ENCODE measurements around the gene SMNDC1.

Gene SMNDC1

DNA sequence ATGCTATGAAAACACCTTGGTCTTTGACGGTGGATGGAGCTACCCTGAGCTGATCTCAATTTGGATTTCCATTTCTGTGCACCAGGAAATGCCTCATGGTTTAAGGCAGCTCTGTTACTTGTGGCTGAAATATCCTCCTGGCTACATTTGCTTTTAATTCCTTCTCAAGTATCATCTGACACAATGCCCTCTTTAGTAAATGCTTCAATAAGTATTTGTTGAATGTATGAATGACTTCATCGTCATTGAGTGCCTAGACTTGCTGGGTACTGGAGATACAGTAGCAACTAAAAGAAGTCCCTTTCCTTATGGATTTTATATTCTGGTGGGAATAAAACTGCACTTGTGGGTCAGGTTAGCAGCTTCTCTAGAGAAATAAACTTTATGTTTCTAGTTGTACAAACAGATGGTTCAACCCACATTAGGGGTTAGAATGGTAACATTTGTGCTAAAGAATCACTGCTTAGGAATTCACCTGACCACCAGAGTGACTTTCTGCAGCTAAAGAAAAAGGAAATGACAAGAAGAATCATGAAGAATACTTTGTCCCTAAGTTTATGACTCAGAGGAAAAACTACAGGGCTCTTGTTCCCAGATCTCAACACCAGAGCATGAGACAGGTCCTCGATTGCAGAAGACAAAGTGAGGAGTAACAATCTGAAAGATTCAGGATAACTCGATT lies 21.8 kb upstream of the SMNDC1 start:
- peak; percentile 24 for DNase-seq

DNA sequence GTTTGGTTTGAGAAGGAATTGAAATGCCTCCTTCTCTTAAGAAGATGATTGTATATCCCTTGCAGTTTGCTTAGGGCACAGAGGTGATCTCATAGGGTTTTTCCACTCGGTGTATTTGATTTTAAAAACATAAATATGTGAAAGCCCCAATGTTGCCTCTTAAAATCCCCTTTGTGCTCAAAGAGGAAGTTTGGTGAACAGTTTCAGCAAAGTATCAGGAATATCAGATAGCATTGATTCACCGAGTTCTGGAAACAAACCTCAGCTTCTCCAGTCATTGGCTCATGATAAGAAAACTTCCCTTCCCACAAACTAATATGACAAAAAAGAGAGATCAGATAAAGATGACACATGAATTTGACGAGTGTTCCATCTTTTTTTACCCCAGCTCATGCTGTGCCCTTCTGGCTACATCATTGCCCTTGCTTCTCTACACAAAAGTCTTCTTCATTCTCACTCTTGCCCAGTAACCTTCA lies 20.1 kb upstream of the SMNDC1 start:
- DNase-seq: no peak

DNA sequence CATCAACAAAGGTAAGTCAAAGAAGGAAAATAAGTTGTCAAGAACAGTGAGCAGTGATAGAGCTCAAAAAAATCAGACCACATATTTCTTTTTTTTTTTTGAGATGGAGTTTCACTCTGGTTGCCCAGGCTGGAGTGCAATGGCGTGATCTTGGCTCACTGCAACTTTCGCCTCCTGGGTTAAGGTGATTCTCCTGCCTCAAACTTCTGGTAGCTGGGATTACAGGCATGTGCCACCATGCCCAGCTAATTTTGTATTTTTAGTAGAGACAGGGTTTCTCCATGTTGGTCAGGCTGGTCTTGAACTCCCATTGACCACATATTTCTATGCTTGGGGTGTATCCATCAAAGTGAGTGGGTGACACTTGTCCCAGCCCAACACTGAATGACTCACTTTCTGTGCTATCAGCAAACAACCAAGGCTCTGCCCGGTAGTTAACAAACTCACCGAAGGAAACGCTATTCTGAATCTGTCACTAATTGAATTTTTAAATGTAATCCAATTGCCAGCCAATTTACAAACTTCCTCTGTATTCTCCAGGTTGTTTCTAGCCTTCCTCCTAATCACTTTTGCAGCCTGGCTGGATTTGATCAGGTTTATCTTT lies 19.6 kb upstream of the SMNDC1 start:
- DNase-seq: no peak

DNA sequence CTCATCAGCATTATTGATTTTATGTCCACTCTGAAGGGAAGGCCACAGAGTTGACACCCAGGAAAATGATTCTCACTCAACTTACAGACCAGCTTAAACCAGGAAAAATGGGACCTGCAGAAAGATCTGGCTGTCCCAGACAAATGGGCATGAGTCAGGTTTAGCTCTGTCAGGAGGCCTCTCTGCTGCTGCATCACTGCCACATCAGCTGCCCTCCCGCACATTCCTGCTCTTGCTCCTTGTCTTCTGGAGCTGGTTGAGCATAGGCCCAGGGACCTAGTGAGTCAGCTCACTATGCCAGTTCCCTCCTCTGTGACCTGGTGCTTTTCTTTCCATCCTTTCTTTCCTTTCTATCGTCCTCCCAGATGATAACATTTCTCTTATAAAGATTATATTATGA lies 18.8 kb upstream of the SMNDC1 start:
- no peak for DNase-seq

DNA sequence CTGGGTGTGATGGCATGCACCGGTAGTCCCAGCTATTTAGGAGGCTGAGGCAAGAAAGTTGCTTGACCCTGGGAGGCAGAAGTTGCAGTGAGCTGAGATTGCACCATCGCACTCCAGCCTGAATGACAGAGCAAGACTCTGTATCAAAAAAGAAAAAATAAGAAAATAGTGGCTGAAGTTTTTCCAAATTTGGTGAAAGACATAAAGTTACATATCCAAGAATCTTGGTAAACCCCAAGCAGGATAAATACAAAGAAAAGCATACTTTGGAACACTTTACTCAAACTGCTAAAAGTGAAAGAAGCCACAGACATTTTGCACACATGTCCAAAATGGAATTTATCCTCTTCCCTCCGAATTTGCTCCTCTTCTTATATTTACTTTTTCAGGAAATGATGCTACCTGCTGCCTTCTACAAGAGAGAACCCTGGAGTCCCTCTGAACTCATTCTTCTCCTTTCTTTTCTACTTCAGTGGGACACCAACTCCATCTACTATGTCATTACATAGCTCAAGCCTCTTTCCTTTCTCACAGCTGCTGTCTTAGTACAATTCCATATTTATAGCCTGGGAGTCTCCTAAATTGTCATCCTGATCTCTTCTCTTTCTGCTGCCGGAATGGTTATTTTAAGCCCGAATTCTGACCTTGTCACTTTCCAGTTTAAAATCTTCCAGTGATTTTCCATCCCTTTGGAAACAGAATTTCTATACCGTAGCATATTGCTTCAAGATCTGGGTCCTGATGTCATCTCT lies 17.3 kb upstream of the SMNDC1 start:
- no peak for DNase-seq

DNA sequence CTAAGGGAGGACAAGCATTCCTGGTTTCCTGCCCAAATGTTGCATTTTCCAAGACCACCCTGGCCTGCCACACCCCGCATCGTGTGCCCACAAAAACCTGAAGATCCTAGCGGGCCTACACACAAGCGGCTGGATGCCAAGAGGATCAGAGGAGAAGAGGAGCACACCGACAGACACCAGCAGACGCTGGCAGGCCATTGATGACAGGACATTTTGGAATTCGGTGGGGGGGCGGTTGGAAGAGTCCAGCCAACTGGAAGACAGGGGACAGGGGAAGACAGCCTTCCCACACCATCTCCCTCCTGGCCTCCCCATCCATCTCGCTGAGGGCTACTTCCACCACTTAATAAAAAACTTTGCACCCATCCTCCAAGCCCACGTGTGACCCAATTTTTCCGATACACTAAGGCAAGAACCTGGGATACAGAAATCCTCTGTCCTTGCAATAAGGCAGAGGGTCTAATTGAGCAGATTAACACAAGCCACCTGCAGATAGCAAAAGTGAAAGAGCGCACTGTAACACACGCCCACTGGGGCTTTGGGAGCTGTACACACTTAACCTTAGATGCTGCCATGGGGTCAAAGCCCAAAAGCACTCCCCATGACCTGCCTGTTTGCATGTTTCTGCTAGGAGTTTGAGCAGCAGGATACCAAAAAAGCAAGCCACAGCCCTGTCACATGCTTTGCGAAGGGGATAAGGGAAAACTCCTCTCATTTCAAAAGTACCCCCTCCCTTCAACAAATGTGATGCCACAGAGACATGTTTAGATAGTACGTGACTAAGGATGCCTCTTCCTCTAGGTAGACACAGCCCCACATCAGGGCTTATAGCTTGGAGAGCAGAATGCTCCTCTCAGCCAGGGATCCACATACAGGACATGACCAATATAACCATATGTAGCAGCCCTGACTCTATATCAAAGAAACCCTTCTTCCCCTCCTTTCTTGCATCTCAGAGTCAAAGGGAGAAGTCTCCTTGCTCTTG lies 13.4 kb upstream of the SMNDC1 start:
- no peak for DNase-seq

DNA sequence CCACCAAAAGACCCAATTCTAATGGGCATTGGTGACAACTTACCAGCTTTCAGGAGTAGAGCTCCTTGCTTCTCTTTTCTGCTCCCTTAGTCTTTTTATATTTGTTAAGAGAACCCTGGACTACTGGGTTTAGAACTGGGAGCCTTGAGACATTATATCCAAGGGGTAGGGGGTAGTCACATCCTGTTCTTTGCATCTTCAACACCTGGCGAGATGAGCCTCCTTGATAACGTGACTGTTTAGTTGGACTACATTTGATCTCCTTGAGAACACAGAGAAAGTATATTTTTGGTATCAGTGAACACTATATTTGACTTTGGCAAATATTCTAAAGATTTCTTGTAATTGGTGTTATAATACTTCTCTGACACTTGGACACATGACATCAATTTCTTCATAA lies 9.0 kb upstream of the SMNDC1 start:
- DNase-seq: no peak

DNA sequence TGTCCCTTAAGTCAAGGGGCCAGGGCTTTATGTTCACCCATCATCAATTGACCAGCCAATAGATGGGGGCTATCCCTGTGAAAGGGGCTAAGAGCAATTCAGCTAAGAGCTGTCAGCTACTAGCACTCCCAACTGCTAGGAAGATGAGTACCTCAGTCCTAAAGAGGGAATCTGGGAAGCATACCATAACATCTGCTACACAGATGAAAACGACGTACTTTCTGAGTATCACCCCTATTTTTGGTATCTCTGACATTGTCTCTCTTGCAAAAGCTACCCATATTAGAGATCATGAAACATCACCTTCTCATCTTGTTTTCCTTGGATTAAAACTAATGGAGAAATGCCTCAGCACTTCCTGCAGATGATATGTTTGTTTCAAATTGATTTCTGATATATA lies 7.5 kb upstream of the SMNDC1 start:
- DNase-seq: no peak

DNA sequence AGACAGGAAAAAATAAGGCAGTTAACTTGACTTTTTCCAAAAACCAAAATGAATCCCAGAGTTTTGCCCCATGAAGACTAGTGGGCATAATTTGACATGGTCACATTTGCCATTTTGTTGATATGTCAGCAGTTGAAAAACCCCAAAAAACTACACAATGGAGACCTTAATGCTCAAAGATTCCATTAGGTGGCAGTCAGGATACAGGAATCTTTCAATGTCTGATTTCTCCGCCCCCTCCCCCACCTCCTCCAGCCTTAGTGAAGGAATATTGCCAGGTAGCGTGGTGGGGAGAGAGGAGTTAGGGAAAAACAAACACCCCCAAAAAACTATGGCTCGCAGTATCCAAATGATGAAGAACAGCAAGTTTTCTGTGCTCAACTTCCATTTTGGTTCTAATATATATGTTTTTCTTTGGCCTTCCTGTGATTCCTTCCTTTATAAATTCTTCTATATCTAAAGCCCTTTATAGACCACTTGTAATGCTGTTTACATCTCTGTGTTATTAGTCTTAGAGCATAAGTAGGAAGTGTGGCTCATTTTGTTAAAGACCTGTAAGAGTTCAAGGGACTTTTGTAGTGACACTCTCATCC lies 6.7 kb upstream of the SMNDC1 start:
- DNase-seq: peak; percentile 85

DNA sequence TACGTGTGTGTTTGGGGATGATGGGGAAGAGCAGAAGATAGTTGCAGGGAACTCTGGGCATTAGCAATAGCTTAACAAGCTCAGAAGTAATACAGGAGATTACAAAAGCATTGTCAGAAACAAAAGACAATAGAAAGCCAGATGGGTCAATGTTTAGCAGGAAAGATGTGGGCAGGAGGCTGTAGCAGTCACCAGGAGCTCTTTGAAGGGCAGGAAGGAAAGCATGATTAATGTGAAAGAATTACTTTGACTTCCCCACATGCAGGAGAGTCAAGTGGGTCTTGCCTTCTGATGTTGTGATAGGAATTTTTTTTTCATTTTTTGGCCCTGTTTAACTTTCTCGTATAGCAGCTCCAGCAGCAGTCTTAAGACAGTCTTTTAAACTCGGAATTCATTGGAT lies 6.0 kb upstream of the SMNDC1 start:
- DNase-seq: no peak

DNA sequence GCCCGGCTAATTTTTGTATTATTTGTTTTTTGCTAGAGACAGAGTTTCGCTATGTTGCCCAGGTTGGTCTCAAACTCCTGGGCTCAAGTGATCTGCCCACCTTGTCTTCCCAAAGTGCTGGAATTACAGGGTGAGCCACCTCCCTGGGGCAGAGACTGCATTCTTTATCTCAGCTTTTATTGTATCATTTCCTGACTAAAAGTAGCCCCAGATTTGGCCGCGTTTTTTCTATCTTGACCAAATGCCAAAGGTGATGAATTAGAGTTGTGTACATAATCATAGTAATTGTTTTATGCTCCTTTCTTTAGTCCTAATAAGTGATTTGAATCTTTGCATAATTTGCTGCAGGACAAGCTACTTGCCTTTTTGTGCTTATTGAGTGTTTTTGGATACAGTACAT lies 3.1 kb upstream of the SMNDC1 start:
- DNase-seq: no peak

DNA sequence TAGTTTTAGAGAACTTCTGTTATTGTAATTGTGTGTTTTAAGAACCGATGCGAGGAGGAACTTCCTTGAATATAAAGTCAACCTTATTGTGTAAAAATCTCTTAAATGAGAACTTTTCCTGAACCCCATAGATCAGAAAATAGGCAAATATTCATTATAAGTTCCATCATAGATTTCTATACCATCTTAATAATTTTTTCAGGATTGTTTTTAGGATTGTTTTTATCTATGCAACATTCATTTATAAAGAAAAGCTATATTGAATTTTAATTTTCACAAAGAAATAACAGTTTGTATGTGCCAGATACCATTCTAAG lies 1.7 kb upstream of the SMNDC1 start:
- DNase-seq: no peak

DNA sequence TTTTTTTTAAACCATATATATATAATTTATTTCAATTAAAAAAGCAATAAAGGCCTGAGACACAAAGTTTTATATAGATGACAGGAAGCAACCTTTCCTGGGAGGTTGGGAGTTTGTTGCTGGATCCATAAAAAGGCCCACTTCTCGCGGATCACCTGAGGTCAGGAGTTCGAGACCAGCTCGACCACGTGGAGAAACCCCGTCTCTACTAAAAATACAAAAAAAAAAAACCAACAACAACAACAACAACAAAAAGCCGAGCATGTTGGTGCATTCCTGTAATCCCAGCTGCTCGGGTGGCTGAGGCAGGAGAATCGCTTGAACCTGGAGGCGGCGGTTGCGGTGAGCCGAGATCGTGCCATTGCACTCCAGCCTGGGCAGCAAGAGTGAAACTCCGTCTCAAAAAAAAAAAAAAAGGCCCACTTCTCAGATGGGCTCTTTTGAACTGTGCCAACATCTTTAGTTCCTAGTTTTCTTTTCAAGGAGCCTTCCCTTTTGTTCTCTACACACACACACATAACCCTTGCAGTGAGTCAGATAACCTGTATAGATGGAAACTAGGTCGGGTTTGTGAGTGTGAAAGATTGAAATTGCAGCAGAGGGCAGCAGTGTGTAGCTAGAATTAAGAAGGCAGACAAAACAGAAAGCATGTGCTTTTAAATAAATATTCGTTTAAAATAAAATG lies 1.2 kb upstream of the SMNDC1 start:
- peak; percentile 91 for DNase-seq

DNA sequence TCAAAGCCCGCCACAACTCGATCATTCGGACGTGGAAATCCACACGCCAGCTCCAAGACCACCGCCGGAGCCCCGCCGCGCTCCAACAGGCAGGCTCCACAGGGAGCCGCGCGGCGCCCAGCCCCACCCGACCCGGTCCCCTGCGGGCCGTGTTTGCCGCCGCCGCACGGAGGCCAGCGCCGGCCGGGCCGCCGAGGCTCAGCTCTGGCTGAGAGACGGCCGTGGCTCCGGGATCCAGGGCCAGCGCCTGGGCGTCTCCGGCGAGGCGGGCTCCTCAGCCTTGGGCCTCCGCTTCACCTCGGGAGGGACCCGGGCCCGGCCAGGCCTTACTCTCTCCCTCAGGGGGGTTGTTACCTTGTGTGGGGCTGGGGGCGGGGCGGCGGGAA lies 333 bp downstream of the SMNDC1 start:
- peak; percentile 73 for DNase-seq

DNA sequence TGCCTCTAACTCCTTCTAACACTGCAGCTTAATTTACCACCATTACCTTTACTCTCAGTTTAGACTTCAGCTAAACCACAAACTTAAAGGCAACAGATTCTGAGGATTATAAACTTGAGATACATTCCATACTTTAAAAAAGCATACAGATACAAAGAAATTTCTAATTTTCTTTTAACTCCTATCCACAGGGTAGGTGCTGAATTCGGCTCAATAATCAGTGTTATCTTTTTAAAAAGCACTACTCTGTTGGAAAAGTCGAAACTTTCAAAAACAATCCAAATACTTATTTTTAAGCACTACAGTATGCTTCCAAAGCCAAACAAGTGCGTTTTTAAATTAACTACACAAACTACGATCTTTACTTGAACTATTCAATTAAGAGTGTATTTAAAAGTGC lies 1.0 kb downstream of the SMNDC1 start:
- no peak for DNase-seq

DNA sequence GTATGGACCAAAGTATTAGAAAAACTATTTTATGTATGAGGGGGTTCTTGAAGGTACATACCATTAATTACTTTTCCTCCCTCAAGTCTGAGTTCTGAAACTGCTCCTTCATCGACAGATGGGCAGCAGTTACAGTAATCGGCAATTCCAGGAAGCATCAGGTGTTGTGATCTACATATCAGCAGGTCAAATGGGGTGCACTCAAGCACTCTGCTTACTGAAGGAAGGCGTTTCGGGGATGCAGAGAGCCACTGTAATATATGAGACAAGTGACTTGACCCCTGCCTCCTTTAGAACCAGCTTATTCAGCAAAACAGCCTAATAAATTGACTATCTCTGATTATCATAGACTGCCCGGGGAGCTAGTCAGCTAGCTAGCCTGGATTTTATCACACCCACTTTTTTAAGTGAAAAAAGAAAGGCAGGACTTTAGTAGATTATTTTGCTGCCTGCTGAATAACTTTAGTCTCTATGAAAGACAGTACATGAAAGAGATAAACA lies 4.2 kb downstream of the SMNDC1 start:
- no peak for DNase-seq

DNA sequence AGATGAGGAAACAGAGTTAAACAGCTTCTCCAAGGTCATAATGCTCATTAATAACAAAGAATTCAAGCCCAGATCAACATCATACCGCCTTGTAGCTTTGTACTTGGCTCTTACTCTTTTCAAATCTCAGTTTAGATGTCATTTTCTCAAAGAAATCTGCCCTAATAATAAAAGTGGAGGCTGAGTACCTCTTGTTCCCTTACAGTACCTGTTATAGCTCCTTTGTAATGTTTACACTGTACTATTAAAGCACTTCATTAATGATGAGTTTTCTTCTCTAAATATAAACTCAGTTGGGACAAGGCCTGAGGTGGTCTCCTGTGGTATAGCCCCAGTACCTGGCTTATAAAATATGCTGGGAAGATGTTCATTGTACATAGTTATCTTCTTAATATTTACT lies 7.8 kb downstream of the SMNDC1 start:
- no peak for DNase-seq

DNA sequence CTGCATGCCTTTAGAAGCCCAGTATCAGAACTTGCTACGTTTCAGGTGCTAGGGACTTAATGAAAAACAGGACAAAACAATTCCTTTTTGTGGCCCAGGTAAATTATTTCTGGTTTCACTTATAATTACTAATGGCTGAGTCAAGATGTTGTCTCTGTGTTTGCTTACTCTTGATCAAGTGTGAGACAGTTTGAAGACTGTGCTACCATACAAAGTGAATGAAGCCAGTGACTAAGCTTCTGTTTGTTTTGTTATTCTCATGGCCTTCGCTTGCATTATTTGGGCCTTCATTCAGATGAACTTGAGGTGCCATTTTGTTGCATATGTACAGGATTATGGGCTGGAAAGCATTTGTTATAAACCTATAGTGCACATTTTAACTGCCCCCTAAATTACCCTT lies 17.9 kb downstream of the SMNDC1 start:
- peak; percentile 61 for DNase-seq

DNA sequence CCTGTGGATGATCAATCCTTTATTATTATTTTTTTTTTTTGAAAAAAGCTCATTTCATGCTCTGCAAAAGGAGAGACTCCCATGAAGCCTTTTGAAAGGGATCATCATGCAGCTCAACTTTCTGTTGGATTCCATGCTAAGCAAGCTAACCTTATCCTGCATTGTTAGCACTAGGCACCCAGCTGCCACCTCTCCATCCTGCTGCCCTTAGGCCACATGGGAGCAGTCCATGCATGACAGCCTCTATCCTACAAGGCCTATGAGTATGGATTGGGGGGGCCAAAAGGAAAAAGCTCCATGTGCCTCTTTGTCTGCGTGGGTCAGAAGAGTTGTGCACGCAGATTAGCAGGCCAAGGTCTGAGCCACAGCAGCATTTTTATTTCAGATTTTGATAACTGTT lies 19.2 kb downstream of the SMNDC1 start:
- DNase-seq: peak; percentile 14

DNA sequence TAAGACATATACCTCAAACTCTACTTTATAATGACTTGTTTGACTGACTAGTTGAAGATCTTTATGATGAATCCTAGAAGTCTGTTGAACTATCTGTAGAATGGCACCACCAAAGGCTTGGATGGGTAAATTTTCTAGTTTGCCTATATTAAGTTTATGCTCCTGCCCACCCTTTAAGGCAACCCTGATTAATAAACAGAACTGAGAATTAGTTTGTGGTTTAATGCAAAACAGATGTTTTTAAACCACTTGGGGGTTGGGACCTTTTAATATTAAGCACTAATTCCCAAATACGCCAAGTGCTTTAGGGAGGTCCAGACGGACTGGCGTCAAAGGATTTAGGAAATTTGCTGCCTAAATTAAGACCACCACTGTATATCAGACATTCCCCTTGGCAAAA lies 20.5 kb downstream of the SMNDC1 start:
- no peak for DNase-seq

DNA sequence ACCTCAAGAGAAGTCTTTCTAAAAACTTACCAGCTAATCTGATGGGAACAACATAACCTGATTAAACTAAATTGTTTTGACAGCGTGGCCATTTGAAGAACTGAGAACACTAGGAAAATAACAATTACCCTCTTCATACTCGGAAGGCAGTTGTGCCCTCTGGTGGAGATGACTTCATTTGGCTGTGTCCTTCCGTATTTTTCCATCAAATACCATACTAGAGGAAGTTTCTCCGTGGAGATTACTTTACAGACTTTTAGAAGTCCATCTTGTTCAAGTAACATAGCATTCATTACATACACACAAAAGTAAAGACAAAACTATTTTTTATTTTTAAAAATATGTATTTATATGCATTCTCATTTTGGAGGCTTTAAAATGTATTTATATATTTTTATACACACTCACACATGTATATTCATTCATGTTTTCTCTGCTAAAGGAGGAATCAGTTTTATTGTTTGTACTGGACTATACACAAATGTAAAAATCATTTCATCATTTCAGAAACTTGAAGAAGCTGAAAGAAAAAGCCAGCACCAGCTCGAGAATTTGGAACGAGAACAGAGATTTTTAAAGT lies 25.2 kb downstream of the SMNDC1 start:
- peak; percentile 82 for DNase-seq
